Measurements from ENCODE around the gene SLC25A39. TPM values are rescaled to one million over a fixed set of nuclear protein-coding genes. Genes with fewer than 3 reads are reported as not detected.

SLC25A39 gene
- total RNA-seq, 6 experiments from 2014 or later, result 56.3 to 111 (median 64.6) TPM

GRCh38 chr17:44326861-44327444, 2.3 kb upstream of the SLC25A39 start:
- H3K4me1 ChIP-seq, result peaks cover 0 to 17% (median 6%) of the 10 kb centered on the region in 4 donors
- H3K4me3 ChIP-seq, result peak overlapping the region in 1 of 3 donors; percentile 14
- H3K36me3 ChIP-seq, result peaks cover 0 to 6% (median 0%) of the 10 kb centered on the region in 4 donors
- H3K27me3 ChIP-seq, result no peaks in the 10 kb centered on the region
- no peaks in the 10 kb centered on the region for H3K9me3 ChIP-seq
- peak; percentile 97 to 98 (median 98) for DNase-seq
- 42% methylated on average over 17 of the region's 31 CpGs for WGBS (ENCODE audit: insufficient coverage, low coverage, low lambda C conversion rate, missing lambda C conversion rate)
- H3K27ac ChIP-seq, result no peak overlapping the region
- intact Hi-C loops (cut with DNase I), result no loop called here
- peak; percentile 80 to 87 (median 86) for ATAC-seq
- TF ChIP-seq CTCF (IDR thresholded peaks at IDR 0.05) (no peak), POLR2A (IDR thresholded peaks at IDR 0.05) (no peak)

- ATAC-seq (peak in 1 of 4 donors; percentile 0), DNase-seq (peak in 1 of 3 donors; percentile 53)
- no peaks in the 10 kb centered on the region for H3K9me3 ChIP-seq
- intact Hi-C loops (cut with DNase I), result loop anchor here (5.0 kb wide), 1 partner anchor 112 kb away; no protein-coding TSS in a partner anchor
- peaks cover 0 to 12% (median 5%) of the 10 kb centered on the region in 4 donors for H3K4me1 ChIP-seq
- H3K36me3 ChIP-seq, result peaks cover 0 to 26% (median 3%) of the 10 kb centered on the region in 4 donors
- no peak for TF ChIP-seq POLR2A (IDR thresholded peaks at IDR 0.05)
- TF ChIP-seq CTCF (IDR thresholded peaks at IDR 0.05), result no peak
- H3K27ac ChIP-seq, result peak overlapping the region in 2 of 3 donors; percentile 21 to 41
- no peaks in the 10 kb centered on the region for H3K27me3 ChIP-seq
- peak overlapping the region; percentile 89 to 100 (median 97) for H3K4me3 ChIP-seq
- WGBS (ENCODE audit: insufficient coverage, low coverage, low lambda C conversion rate, missing lambda C conversion rate), result 0% methylated on average over 16 of the region's 38 CpGs
Measured at GRCh38 chr17:44324092-44324570, 492 bp downstream of the SLC25A39 start.

- intact Hi-C loops (cut with DNase I), result loop anchor here (5.0 kb wide), 1 partner anchor 111 kb away; no protein-coding TSS in a partner anchor
- ATAC-seq (no peak), DNase-seq (no peak)
- Histone ChIP-seq H3K4me3 (peak overlapping the region; percentile 89 to 100 (median 97)), H3K36me3 (peaks cover 0 to 26% (median 3%) of the 10 kb centered on the region in 4 donors), H3K27me3 (no peaks in the 10 kb centered on the region), H3K9me3 (no peaks in the 10 kb centered on the region), H3K4me1 (peaks cover 0 to 12% (median 5%) of the 10 kb centered on the region in 4 donors), H3K27ac (peak overlapping the region in 2 of 3 donors; percentile 21 to 41)
- TF ChIP-seq CTCF (IDR thresholded peaks at IDR 0.05), result no peak
- no peak for TF ChIP-seq POLR2A (IDR thresholded peaks at IDR 0.05)
- WGBS (ENCODE audit: insufficient coverage, low coverage, low lambda C conversion rate, missing lambda C conversion rate), result 35% methylated on average over 9 of the region's 27 CpGs
Measured at GRCh38 chr17:44323359-44324091, 1.1 kb downstream of the SLC25A39 start.

GRCh38 chr17:44322236-44322895, 2.3 kb downstream of the SLC25A39 start:
- DNase-seq (no peak), ATAC-seq (no peak)
- TF ChIP-seq POLR2A (IDR thresholded peaks at IDR 0.05), result no peak
- TF ChIP-seq CTCF (IDR thresholded peaks at IDR 0.05), result no peak
- H3K9me3 ChIP-seq, result no peaks in the 10 kb centered on the region
- intact Hi-C loops (cut with DNase I), result loop anchor here (5.0 kb wide), 1 partner anchor 110 kb away; no protein-coding TSS in a partner anchor
- H3K4me1 ChIP-seq, result peaks cover 0 to 12% (median 5%) of the 10 kb centered on the region in 4 donors
- no peak overlapping the region for H3K27ac ChIP-seq
- no peak overlapping the region for H3K4me3 ChIP-seq
- WGBS (ENCODE audit: insufficient coverage, low coverage, low lambda C conversion rate, missing lambda C conversion rate), result no CpG with 5 or more reads among the region's 11 CpGs
- H3K27me3 ChIP-seq, result no peaks in the 10 kb centered on the region
- peaks cover 0 to 26% (median 3%) of the 10 kb centered on the region in 4 donors for H3K36me3 ChIP-seq
